ENCODE results near the gene SUPT4H1. TPM values are rescaled to one million over a fixed set of nuclear protein-coding genes. Genes with fewer than 3 reads are reported as not detected.

The SUPT4H1 gene
- total RNA-seq, 1 experiment from 2014 or later: 50.2 TPM

DNA sequence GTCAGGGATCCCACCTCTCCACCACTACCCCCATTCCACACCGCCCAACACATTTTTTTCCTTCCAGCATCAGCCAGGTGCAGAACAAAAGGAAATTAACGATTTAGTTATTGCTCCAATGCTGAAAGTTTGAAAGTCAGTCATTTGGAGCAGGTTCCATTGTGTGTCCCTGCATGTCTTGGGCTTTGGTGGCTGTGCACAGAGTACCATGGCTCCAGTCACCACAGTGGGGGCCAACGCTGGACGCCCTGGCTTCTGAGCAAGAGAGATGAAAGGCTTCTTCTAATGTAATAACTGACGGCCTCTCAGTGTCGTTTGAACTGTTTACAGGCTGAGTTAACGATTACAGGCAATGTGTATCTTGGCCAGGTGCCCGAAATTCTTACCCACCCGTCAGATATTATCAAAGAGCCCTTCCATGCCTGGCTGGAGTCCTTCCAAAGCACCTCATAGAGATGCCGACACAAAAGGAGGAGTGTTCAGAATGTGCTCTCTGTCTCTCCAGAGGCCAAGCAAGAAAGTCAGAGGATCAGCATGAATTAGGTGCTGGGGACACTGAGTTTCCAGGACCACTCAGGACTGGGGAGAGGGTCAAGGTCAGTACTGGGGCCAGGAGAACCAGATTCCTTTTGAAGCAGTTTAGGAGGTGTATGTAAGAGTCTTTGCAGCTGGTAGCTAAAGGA lies 39.4 kb upstream of the SUPT4H1 start:
- Histone ChIP-seq H3K4me1 (ENCODE audit: low read length) (peaks cover 23% of the 10 kb centered on the region), H3K9ac (ENCODE audit: low read length) (no peak overlapping the region), H3K4me3 (ENCODE audit: low read length) (no peak overlapping the region), H3K79me2 (ENCODE audit: low read length) (no peaks in the 10 kb centered on the region), H3K9me3 (ENCODE audit: low read length) (no peaks in the 10 kb centered on the region), H4K20me1 (ENCODE audit: insufficient read depth, low read depth, low read length) (no peaks in the 10 kb centered on the region), H2AFZ (ENCODE audit: low read length) (no peak overlapping the region), H3K27me3 (ENCODE audit: low read length) (no peaks in the 10 kb centered on the region), H3K4me2 (ENCODE audit: low read depth, low read length, poor library complexity, severe bottlenecking) (no peak overlapping the region), H3K36me3 (ENCODE audit: insufficient read depth, low read length) (no peaks in the 10 kb centered on the region), H3K9me2 (replicated peaks; ENCODE audit: insufficient read depth, low read length) (no peaks in the 10 kb centered on the region), H3K27ac (ENCODE audit: low read length) (no peak overlapping the region)
- no peak for DNase-seq

GRCh38 chr17:58390884-58391283 lies 38.9 kb upstream of the SUPT4H1 start:
- Histone ChIP-seq H3K9ac (ENCODE audit: low read length) (no peak overlapping the region), H3K4me3 (ENCODE audit: low read length) (no peak overlapping the region), H3K27me3 (ENCODE audit: low read length) (no peaks in the 10 kb centered on the region), H3K4me2 (ENCODE audit: low read depth, low read length, poor library complexity, severe bottlenecking) (no peak overlapping the region), H4K20me1 (ENCODE audit: insufficient read depth, low read depth, low read length) (no peaks in the 10 kb centered on the region), H2AFZ (ENCODE audit: low read length) (no peak overlapping the region), H3K27ac (ENCODE audit: low read length) (no peak overlapping the region), H3K9me3 (ENCODE audit: low read length) (no peaks in the 10 kb centered on the region), H3K4me1 (ENCODE audit: low read length) (peaks cover 24% of the 10 kb centered on the region), H3K9me2 (replicated peaks; ENCODE audit: insufficient read depth, low read length) (no peaks in the 10 kb centered on the region), H3K36me3 (ENCODE audit: insufficient read depth, low read length) (no peaks in the 10 kb centered on the region), H3K79me2 (ENCODE audit: low read length) (no peaks in the 10 kb centered on the region)
- no peak for DNase-seq

DNA sequence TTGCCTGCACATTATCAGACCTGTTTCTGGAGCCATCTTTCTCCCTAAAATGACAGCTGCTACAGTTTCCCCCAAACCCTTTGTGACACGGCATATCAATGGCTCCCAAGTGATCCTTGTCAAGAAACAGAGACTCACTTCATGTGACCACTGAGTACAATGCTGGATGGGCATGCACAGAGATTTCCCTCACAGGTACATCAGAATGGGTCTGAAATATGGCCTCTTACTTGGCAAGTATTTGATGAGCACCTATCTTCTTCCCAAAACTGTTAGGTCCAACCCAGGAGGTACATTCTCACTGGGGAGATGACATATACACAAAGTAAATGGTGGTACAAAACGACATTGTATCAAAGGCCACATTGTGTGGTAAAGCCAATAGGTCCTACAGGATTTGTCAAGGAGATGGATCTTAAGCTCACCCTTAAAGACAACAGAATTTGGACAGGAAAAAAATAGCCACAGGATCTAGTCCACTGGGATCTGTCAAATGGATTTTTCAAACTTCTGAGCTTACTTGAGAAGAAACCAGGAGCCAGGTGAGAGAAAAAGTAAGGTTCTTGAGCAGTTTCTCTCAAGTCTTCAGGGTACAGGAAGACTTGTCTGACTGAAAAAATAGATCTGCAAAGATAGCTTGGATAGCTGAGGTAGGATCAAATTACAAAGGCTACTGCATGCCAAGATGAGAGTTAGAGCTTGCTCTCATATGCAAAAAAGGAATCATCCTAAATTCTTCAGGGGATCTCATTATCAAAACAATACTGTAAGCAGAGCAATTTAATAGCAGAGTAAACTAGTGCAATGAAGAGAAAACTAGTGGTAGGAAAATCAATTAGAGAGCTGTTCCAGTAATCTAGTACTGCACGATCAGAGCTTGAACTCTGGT lies 36.5 kb upstream of the SUPT4H1 start:
- Histone ChIP-seq H2AFZ (ENCODE audit: low read length) (peak overlapping the region; percentile 53), H3K9me2 (replicated peaks; ENCODE audit: insufficient read depth, low read length) (no peaks in the 10 kb centered on the region), H3K36me3 (ENCODE audit: insufficient read depth, low read length) (no peaks in the 10 kb centered on the region), H3K27me3 (ENCODE audit: low read length) (no peaks in the 10 kb centered on the region), H3K9ac (ENCODE audit: low read length) (peak overlapping the region; percentile 34; the same call in 1 of the 2 replicates), H3K4me3 (ENCODE audit: low read length) (peak overlapping the region; percentile 5; the same call in 1 of the 2 replicates), H3K4me1 (ENCODE audit: low read length) (peaks cover 39% of the 10 kb centered on the region), H3K79me2 (ENCODE audit: low read length) (no peaks in the 10 kb centered on the region), H4K20me1 (ENCODE audit: insufficient read depth, low read depth, low read length) (no peaks in the 10 kb centered on the region), H3K9me3 (ENCODE audit: low read length) (no peaks in the 10 kb centered on the region), H3K4me2 (ENCODE audit: low read depth, low read length, poor library complexity, severe bottlenecking) (peak overlapping the region; percentile 61), H3K27ac (ENCODE audit: low read length) (no peak overlapping the region)
- DNase-seq: peak; percentile 66

DNA sequence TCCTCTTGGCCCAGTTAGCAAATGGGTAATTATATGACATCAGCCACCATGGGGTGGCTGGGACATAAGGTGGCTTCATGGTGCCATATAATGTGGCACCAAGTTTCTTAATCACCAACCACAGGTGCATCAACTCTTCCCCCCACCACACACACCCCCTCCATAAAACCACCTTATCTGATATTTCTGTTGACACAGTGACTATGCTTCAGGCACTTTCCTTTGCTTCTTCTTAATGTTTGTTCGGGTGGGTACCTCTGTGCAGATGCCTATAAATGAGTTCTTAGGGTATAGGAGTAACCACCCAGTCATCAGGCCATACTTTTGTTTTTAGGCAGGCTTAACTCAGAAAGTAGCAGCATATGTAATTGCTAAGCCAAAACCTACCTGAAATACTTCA lies 35.8 kb upstream of the SUPT4H1 start:
- Histone ChIP-seq H3K79me2 (ENCODE audit: low read length) (no peaks in the 10 kb centered on the region), H3K4me2 (ENCODE audit: low read depth, low read length, poor library complexity, severe bottlenecking) (no peak overlapping the region), H3K36me3 (ENCODE audit: insufficient read depth, low read length) (no peaks in the 10 kb centered on the region), H3K4me1 (ENCODE audit: low read length) (peaks cover 40% of the 10 kb centered on the region), H4K20me1 (ENCODE audit: insufficient read depth, low read depth, low read length) (no peaks in the 10 kb centered on the region), H2AFZ (ENCODE audit: low read length) (peak overlapping the region; percentile 53; the same call in 1 of the 2 replicates), H3K9me2 (replicated peaks; ENCODE audit: insufficient read depth, low read length) (no peaks in the 10 kb centered on the region), H3K9me3 (ENCODE audit: low read length) (no peaks in the 10 kb centered on the region), H3K27me3 (ENCODE audit: low read length) (no peaks in the 10 kb centered on the region), H3K4me3 (ENCODE audit: low read length) (no peak overlapping the region), H3K27ac (ENCODE audit: low read length) (no peak overlapping the region), H3K9ac (ENCODE audit: low read length) (no peak overlapping the region)
- no peak for DNase-seq

GRCh38 chr17:58386708-58387107 lies 34.7 kb upstream of the SUPT4H1 start:
- Histone ChIP-seq H3K79me2 (ENCODE audit: low read length) (no peaks in the 10 kb centered on the region), H3K4me2 (ENCODE audit: low read depth, low read length, poor library complexity, severe bottlenecking) (no peak overlapping the region), H3K9me2 (replicated peaks; ENCODE audit: insufficient read depth, low read length) (no peaks in the 10 kb centered on the region), H3K4me1 (ENCODE audit: low read length) (peaks cover 50% of the 10 kb centered on the region), H3K36me3 (ENCODE audit: insufficient read depth, low read length) (no peaks in the 10 kb centered on the region), H4K20me1 (ENCODE audit: insufficient read depth, low read depth, low read length) (no peaks in the 10 kb centered on the region), H3K4me3 (ENCODE audit: low read length) (no peak overlapping the region), H3K9me3 (ENCODE audit: low read length) (no peaks in the 10 kb centered on the region), H3K27me3 (ENCODE audit: low read length) (no peaks in the 10 kb centered on the region), H3K27ac (ENCODE audit: low read length) (no peak overlapping the region), H3K9ac (ENCODE audit: low read length) (no peak overlapping the region), H2AFZ (ENCODE audit: low read length) (no peak overlapping the region)
- no peak for DNase-seq

GRCh38 chr17:58385359-58385899 lies 33.4 kb upstream of the SUPT4H1 start:
- H3K9me2 ChIP-seq (replicated peaks; ENCODE audit: insufficient read depth, low read length): no peaks in the 10 kb centered on the region
- no peak overlapping the region for H3K4me2 ChIP-seq (ENCODE audit: low read depth, low read length, poor library complexity, severe bottlenecking)
- H3K9ac ChIP-seq (ENCODE audit: low read length): no peak overlapping the region
- no peak overlapping the region for H2AFZ ChIP-seq (ENCODE audit: low read length)
- H3K79me2 ChIP-seq (ENCODE audit: low read length): no peaks in the 10 kb centered on the region
- H3K4me3 ChIP-seq (ENCODE audit: low read length): no peak overlapping the region
- peaks cover 50% of the 10 kb centered on the region for H3K4me1 ChIP-seq (ENCODE audit: low read length)
- no peaks in the 10 kb centered on the region for H3K36me3 ChIP-seq (ENCODE audit: insufficient read depth, low read length)
- no peak overlapping the region for H3K27ac ChIP-seq (ENCODE audit: low read length)
- H3K9me3 ChIP-seq (ENCODE audit: low read length): no peaks in the 10 kb centered on the region
- no peaks in the 10 kb centered on the region for H4K20me1 ChIP-seq (ENCODE audit: insufficient read depth, low read depth, low read length)
- no peaks in the 10 kb centered on the region for H3K27me3 ChIP-seq (ENCODE audit: low read length)
- no peak for DNase-seq

DNA sequence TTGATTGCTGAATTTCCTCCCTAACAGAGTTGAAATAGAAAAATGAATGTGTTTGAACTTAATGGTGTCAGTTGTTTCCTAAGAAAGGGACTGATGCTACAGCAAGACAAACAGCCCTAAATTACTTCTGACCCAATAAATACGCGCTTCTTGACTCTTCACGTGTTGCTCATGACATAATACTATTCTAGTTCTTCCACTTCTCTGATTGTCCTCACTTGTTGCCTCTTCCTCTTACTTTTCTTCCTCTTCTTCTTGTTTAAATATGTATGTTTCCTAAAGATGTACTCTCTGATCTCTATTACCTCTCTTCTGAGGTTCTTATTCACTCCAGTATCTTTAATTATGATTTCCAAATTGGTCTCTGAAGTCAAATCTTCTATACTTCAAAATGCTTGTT lies 32.9 kb upstream of the SUPT4H1 start:
- H3K79me2 ChIP-seq (ENCODE audit: low read length): no peaks in the 10 kb centered on the region
- H3K9me3 ChIP-seq (ENCODE audit: low read length): no peaks in the 10 kb centered on the region
- H3K36me3 ChIP-seq (ENCODE audit: insufficient read depth, low read length): no peaks in the 10 kb centered on the region
- H3K4me1 ChIP-seq (ENCODE audit: low read length): peaks cover 49% of the 10 kb centered on the region
- H4K20me1 ChIP-seq (ENCODE audit: insufficient read depth, low read depth, low read length): no peaks in the 10 kb centered on the region
- H3K27me3 ChIP-seq (ENCODE audit: low read length): no peaks in the 10 kb centered on the region
- H2AFZ ChIP-seq (ENCODE audit: low read length): no peak overlapping the region
- H3K9me2 ChIP-seq (replicated peaks; ENCODE audit: insufficient read depth, low read length): no peaks in the 10 kb centered on the region
- H3K9ac ChIP-seq (ENCODE audit: low read length): no peak overlapping the region
- no peak overlapping the region for H3K4me3 ChIP-seq (ENCODE audit: low read length)
- H3K4me2 ChIP-seq (ENCODE audit: low read depth, low read length, poor library complexity, severe bottlenecking): no peak overlapping the region
- no peak overlapping the region for H3K27ac ChIP-seq (ENCODE audit: low read length)
- DNase-seq: no peak

DNA sequence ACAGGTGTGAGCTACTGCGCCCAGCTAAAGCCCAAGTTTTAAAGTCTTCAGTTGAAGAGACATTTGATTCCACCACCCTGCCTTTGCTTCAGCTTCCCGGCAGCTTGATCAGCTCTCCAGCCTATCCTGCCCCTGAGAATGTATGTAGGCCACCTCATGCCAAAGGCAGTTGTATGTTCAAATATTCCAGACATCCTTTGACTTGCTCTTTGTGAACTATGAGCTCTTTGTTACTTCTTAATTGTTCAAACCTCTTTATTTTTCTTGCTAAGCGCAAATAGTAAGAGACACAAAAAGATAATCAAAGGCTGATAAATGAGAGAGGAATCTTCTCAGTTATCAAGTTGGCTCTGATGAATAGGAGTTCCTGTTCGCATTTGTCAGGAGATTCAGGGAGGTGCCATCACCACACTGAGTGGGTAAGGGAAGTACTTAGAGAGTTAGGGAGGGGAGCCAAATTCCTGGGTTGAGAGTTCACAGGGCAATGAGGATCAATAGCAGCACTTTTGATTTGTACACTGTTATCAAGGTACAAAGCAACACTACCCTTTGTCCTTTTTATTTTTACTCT lies 32.0 kb upstream of the SUPT4H1 start:
- H3K4me2 ChIP-seq (ENCODE audit: low read depth, low read length, poor library complexity, severe bottlenecking): no peak overlapping the region
- peaks cover 40% of the 10 kb centered on the region for H3K4me1 ChIP-seq (ENCODE audit: low read length)
- H3K9me2 ChIP-seq (replicated peaks; ENCODE audit: insufficient read depth, low read length): no peaks in the 10 kb centered on the region
- H3K9ac ChIP-seq (ENCODE audit: low read length): no peak overlapping the region
- H3K27ac ChIP-seq (ENCODE audit: low read length): no peak overlapping the region
- H2AFZ ChIP-seq (ENCODE audit: low read length): no peak overlapping the region
- no peaks in the 10 kb centered on the region for H3K36me3 ChIP-seq (ENCODE audit: insufficient read depth, low read length)
- no peaks in the 10 kb centered on the region for H3K79me2 ChIP-seq (ENCODE audit: low read length)
- H3K4me3 ChIP-seq (ENCODE audit: low read length): no peak overlapping the region
- DNase-seq: no peak
- no peaks in the 10 kb centered on the region for H3K9me3 ChIP-seq (ENCODE audit: low read length)
- no peaks in the 10 kb centered on the region for H3K27me3 ChIP-seq (ENCODE audit: low read length)
- no peaks in the 10 kb centered on the region for H4K20me1 ChIP-seq (ENCODE audit: insufficient read depth, low read depth, low read length)

All from Karpas-422 (cell line).